ENCODE results near the gene BIRC2.

Gene BIRC2

GRCh38 chr11:102402548-102402947 is 55.5 kb downstream of the BIRC2 start:
- DNase-seq: no peak

- no peak for DNase-seq
Measured at GRCh38 chr11:102405501-102405900, 58.5 kb downstream of the BIRC2 start.

GRCh38 chr11:102406099-102406498 is 59.1 kb downstream of the BIRC2 start:
- no peak for DNase-seq

GRCh38 chr11:102407901-102408300 is 60.9 kb downstream of the BIRC2 start:
- DNase-seq: no peak

GRCh38 chr11:102408339-102408738 is 61.3 kb downstream of the BIRC2 start:
- no peak for DNase-seq

- no peak for DNase-seq
Measured at GRCh38 chr11:102410382-102410784, 63.4 kb downstream of the BIRC2 start.

- DNase-seq: no peak
Measured at GRCh38 chr11:102411142-102411541, 64.1 kb downstream of the BIRC2 start.

- no peak for DNase-seq
Measured at GRCh38 chr11:102413497-102413896, 66.5 kb downstream of the BIRC2 start.

- DNase-seq: no peak
Measured at GRCh38 chr11:102414559-102414958, 67.5 kb downstream of the BIRC2 start.

- DNase-seq: no peak
Measured at GRCh38 chr11:102415304-102415916, 68.4 kb downstream of the BIRC2 start.

- DNase-seq: no peak
Measured at GRCh38 chr11:102416976-102417375, 70.0 kb downstream of the BIRC2 start.

GRCh38 chr11:102419181-102419580 is 72.2 kb downstream of the BIRC2 start:
- no peak for DNase-seq

- DNase-seq: no peak
Measured at GRCh38 chr11:102420547-102420946, 73.5 kb downstream of the BIRC2 start.

GRCh38 chr11:102421261-102421660 is 74.2 kb downstream of the BIRC2 start:
- no peak for DNase-seq

GRCh38 chr11:102422817-102423712 is 76.1 kb downstream of the BIRC2 start:
- no peak for DNase-seq

GRCh38 chr11:102423936-102424335 is 76.9 kb downstream of the BIRC2 start:
- DNase-seq: no peak

- no peak for DNase-seq
Measured at GRCh38 chr11:102426000-102426399, 79.0 kb downstream of the BIRC2 start.

GRCh38 chr11:102426570-102426969 is 79.6 kb downstream of the BIRC2 start:
- no peak for DNase-seq

- DNase-seq: no peak
Measured at GRCh38 chr11:102427068-102427467, 80.1 kb downstream of the BIRC2 start.
